ENCODE measurements around the gene MARVELD1.

DNA sequence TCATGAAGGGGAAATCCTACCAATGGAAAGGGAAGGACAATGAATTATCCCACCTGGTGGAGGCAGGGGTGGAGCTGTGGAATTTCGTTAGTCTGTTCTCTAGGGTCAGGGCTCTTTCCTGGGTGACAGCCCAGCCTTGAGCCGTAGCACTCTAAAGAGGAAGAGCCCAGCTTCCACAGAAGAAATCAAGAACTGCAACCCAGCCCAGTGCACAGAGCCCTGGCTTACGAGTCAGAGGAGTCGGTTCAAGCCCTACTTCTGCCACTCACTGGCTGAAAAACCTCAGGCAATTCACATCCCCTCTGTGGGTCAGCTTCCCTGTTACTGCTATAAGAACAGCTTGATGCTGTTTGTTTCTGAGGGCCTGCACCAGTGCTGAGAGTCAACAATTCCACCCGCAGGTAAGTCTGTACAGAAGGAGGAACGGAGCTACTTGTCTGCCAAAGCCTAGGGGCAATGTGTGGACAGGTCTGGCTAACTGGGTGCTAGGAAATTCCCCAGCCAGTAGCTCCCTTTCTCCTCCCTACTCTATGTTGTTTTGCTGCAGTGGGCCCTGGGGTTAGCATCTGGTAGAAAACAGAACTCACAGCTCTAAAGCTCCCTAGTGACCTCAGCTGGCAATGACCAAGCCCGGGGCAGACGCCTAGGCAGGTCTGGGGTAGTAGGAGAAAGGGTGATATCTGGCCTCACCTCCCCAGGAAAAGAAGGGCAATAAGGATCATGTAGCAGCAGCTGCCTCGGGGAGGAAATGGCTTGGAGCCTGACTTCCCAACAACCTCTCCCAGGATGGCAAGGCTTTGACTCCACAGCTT is 29.8 kb upstream of the MARVELD1 start:
- TF ChIP-seq, protein P1, sequence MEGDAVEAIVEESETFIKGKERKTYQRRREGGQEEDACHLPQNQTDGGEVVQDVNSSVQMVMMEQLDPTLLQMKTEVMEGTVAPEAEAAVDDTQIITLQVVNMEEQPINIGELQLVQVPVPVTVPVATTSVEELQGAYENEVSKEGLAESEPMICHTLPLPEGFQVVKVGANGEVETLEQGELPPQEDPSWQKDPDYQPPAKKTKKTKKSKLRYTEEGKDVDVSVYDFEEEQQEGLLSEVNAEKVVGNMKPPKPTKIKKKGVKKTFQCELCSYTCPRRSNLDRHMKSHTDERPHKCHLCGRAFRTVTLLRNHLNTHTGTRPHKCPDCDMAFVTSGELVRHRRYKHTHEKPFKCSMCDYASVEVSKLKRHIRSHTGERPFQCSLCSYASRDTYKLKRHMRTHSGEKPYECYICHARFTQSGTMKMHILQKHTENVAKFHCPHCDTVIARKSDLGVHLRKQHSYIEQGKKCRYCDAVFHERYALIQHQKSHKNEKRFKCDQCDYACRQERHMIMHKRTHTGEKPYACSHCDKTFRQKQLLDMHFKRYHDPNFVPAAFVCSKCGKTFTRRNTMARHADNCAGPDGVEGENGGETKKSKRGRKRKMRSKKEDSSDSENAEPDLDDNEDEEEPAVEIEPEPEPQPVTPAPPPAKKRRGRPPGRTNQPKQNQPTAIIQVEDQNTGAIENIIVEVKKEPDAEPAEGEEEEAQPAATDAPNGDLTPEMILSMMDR (IDR thresholded peaks at IDR 0.05): no peak
- no peak for TF ChIP-seq POLR2A (IDR thresholded peaks at IDR 0.05)

All from testis (tissue), 2 donors.